ENCODE results near the gene CLEC2D. TPM values are rescaled to one million over a fixed set of nuclear protein-coding genes. Genes with fewer than 3 reads are reported as not detected.
A peak's percentile ranks its signal among the peaks of the same experiment; 100 is the strongest.

The CLEC2D gene
- total RNA-seq, 1 experiment from 2014 or later = 2.9 TPM

DNA sequence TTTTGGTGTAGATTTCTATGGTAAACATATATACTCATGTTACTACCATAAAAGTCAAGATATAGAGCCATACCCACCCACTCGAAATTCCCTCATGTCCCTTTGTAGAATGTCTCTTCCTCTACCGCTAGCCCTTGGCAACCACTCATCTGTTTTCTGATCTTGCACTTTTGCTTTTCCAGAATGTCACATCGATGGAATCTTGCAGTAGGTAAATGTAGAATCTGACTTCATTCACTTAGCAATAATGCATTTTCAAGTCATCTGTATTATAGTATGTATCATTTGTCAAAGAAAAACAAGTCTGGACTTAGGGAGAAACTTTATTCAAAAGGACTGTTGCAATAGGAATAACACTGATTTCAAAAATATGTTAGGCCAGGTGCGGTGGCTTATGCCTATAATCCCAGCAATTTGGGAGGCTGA is 19.3 kb upstream of the CLEC2D start:
- Histone ChIP-seq H3K4me1 (ENCODE audit: insufficient read depth, low read length) (peaks cover 28% of the 10 kb centered on the region), H3K79me2 (ENCODE audit: low read length) (peaks cover 42% of the 10 kb centered on the region), H3K9ac (ENCODE audit: low read length) (peak overlapping the region; percentile 79), H4K20me1 (ENCODE audit: low read length) (no peaks in the 10 kb centered on the region), H3K9me3 (ENCODE audit: low read length) (no peaks in the 10 kb centered on the region), H2AFZ (ENCODE audit: low read length) (peak overlapping the region; percentile 70), H3K27ac (ENCODE audit: low read length) (peak overlapping the region; percentile 60), H3K36me3 (ENCODE audit: low read depth, low read length) (no peaks in the 10 kb centered on the region), H3K4me2 (ENCODE audit: low read length) (peak overlapping the region; percentile 89), H3K27me3 (ENCODE audit: low read length) (no peaks in the 10 kb centered on the region), H3K9me2 (replicated peaks; ENCODE audit: low read length) (no peaks in the 10 kb centered on the region), H3K4me3 (ENCODE audit: low read length) (peak overlapping the region; percentile 77), H3F3A (ENCODE audit: low read length, unreplicated experiment) (no peaks in the 10 kb centered on the region)
- TF ChIP-seq EZH2 (IDR thresholded peaks at IDR 0.05; ENCODE audit: low read length, unreplicated experiment) = no peak
- no peak for TF ChIP-seq CTCF (conservative IDR thresholded peaks at IDR 0.05; ENCODE audit: low read depth, low read length)
- TF ChIP-seq EZH2phosphoT487 (IDR thresholded peaks at IDR 0.05; ENCODE audit: borderline replicate concordance, low read length) = no peak
- DNase-seq = no peak
- ChIA-PET CTCF (no interaction called here), POLR2A (ENCODE audit: unreplicated experiment) (no interaction called here)
- no peak for ATAC-seq
- intact Hi-C loops (cut with micrococcal nuclease) = no loop called here
- no TSS peak for BruUV-seq (replicated peaks)

DNA sequence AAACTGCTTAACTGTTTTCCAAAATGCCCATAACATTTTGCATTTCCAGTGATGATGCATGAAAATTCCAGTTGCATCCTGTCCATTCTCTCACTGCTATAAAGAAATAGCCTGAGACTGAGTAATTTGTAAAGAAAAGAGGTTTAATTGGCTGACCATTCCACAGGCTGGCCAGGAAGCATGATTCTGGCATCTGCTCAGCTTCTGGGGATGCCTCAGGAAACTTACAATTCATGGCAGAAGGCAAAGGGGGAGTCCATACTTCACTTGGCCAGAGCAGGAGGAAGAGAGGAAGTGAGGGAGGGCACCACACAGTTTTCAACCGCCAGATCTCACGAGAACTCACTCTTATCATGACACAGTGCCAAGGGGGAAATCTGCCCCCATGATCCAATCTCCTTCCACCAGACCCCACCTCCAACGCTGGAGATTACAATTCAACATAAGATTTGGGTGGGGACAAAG is 18.2 kb upstream of the CLEC2D start:
- CTCF ChIA-PET = no interaction called here
- intact Hi-C loops (cut with micrococcal nuclease) = no loop called here
- peaks cover 23% of the 10 kb centered on the region for H3K4me1 ChIP-seq (ENCODE audit: insufficient read depth, low read length)
- peak overlapping the region; percentile 70; the same call in 1 of the 2 replicates for H2AFZ ChIP-seq (ENCODE audit: low read length)
- no peaks in the 10 kb centered on the region for H3K9me3 ChIP-seq (ENCODE audit: low read length)
- H3K36me3 ChIP-seq (ENCODE audit: low read depth, low read length) = no peaks in the 10 kb centered on the region
- peak overlapping the region; percentile 89 for H3K4me2 ChIP-seq (ENCODE audit: low read length)
- TF ChIP-seq CTCF (conservative IDR thresholded peaks at IDR 0.05; ENCODE audit: low read depth, low read length) (no peak), EZH2 (IDR thresholded peaks at IDR 0.05; ENCODE audit: low read length, unreplicated experiment) (no peak), EZH2phosphoT487 (IDR thresholded peaks at IDR 0.05; ENCODE audit: borderline replicate concordance, low read length) (no peak)
- H3K4me3 ChIP-seq (ENCODE audit: low read length) = 0 out of 2 replicates have a peak overlapping the region, but pooled peaks have one; percentile 77
- no TSS peak for BruUV-seq (replicated peaks)
- peak overlapping the region; percentile 60 for H3K27ac ChIP-seq (ENCODE audit: low read length)
- ATAC-seq = no peak
- H3K27me3 ChIP-seq (ENCODE audit: low read length) = no peaks in the 10 kb centered on the region
- H3K9ac ChIP-seq (ENCODE audit: low read length) = peak overlapping the region; percentile 79
- no peaks in the 10 kb centered on the region for H3F3A ChIP-seq (ENCODE audit: low read length, unreplicated experiment)
- H3K79me2 ChIP-seq (ENCODE audit: low read length) = peaks cover 42% of the 10 kb centered on the region
- H3K9me2 ChIP-seq (replicated peaks; ENCODE audit: low read length) = no peaks in the 10 kb centered on the region
- no peaks in the 10 kb centered on the region for H4K20me1 ChIP-seq (ENCODE audit: low read length)
- peak; percentile 31 for DNase-seq
- POLR2A ChIA-PET (ENCODE audit: unreplicated experiment) = no interaction called here

GRCh38 chr12:9660046-9660445 is 9.5 kb upstream of the CLEC2D start:
- no peak for ATAC-seq
- Histone ChIP-seq H4K20me1 (ENCODE audit: low read length) (no peaks in the 10 kb centered on the region), H2AFZ (ENCODE audit: low read length) (no peak overlapping the region), H3F3A (ENCODE audit: low read length, unreplicated experiment) (no peaks in the 10 kb centered on the region), H3K4me3 (ENCODE audit: low read length) (no peak overlapping the region), H3K27ac (ENCODE audit: low read length) (no peak overlapping the region), H3K36me3 (ENCODE audit: low read depth, low read length) (no peaks in the 10 kb centered on the region), H3K9me3 (ENCODE audit: low read length) (no peaks in the 10 kb centered on the region), H3K9me2 (replicated peaks; ENCODE audit: low read length) (no peaks in the 10 kb centered on the region), H3K4me2 (ENCODE audit: low read length) (no peak overlapping the region), H3K4me1 (ENCODE audit: insufficient read depth, low read length) (no peaks in the 10 kb centered on the region; the same call in 1 of the 2 replicates), H3K9ac (ENCODE audit: low read length) (no peak overlapping the region), H3K79me2 (ENCODE audit: low read length) (no peaks in the 10 kb centered on the region), H3K27me3 (ENCODE audit: low read length) (no peaks in the 10 kb centered on the region)
- ChIA-PET POLR2A (ENCODE audit: unreplicated experiment) (no interaction called here), CTCF (no interaction called here)
- intact Hi-C loops (cut with micrococcal nuclease) = no loop called here
- no peak for DNase-seq
- no TSS peak for BruUV-seq (replicated peaks)
- TF ChIP-seq EZH2 (IDR thresholded peaks at IDR 0.05; ENCODE audit: low read length, unreplicated experiment) (no peak), EZH2phosphoT487 (IDR thresholded peaks at IDR 0.05; ENCODE audit: borderline replicate concordance, low read length) (no peak), CTCF (conservative IDR thresholded peaks at IDR 0.05; ENCODE audit: low read depth, low read length) (no peak)
